Left ventricle myocardium inferior (tissue), 1 donor: ENCODE results near the gene MRPS21. TPM values are rescaled to one million over a fixed set of nuclear protein-coding genes. Genes with fewer than 3 reads are reported as not detected.

Source experiments
- DNase-seq: peaks from one replicate; pipeline ENCODE4 v3.0.0-alpha.2; 2020
- H3K27ac ChIP-seq: fragments of 200-600 bp; replicated peaks from 2 replicates; pipeline ENCODE4 v1.8.0; 2021
- H3K27me3 ChIP-seq: fragments of 200-600 bp; 2 replicates; pipeline ENCODE4 v1.8.0; 2021; ENCODE audit warnings: low read depth
- H3K36me3 ChIP-seq: fragments of 200-600 bp; 2 replicates; pipeline ENCODE4 v1.8.0; 2021
- H3K4me1 ChIP-seq: fragments of 200-600 bp; 2 replicates; pipeline ENCODE4 v1.8.0; 2021
- H3K4me3 ChIP-seq: fragments of 200-600 bp; 2 replicates; pipeline ENCODE4 v1.8.0; 2021; ENCODE audit warnings: mild to moderate bottlenecking, moderate library complexity
- H3K9me3 ChIP-seq: fragments of 200-600 bp; replicated peaks from 2 replicates; pipeline ENCODE4 v1.8.0; 2021
- CTCF ChIP-seq: fragments of 200-600 bp; IDR thresholded peaks from 2 replicates; pipeline ENCODE4 v1.8.0; 2021; ENCODE audit warnings: antibody characterized with exemption, mild to moderate bottlenecking, borderline replicate concordance
- intact Hi-C: fragments of 100-400 bp; cut with micrococcal nuclease; formaldehyde crosslinking; loops from one replicate; pipeline ENCODE4 v1.11.0; 2022
- total RNA-seq: library from RNA; stranded (reverse); fragmentation: NEBNext Ultra II Directional; extraction: Animal tissue kit (Norgen Biotek cat#: 25700); gene quantifications from one replicate; pipeline ENCODE4 v1.2.1, GENCODE V29; 2021
- donor health status: DM: no; HTN: yes; CAD: no; lungs with severe emphysema.

Gene MRPS21
- total RNA-seq, 1 donor from 2014 or later = 72.5 TPM

GRCh38 chr1:150269451-150269850, 24.2 kb upstream of the MRPS21 start:
- H3K4me3 ChIP-seq = peak overlapping the region; percentile 99
- peak overlapping the region; percentile 99 for H3K27ac ChIP-seq
- no peak for TF ChIP-seq CTCF
- H3K4me1 ChIP-seq = peaks cover 60% of the 10 kb centered on the region
- intact Hi-C loops = no loop called here
- no peak for DNase-seq
- no peaks in the 10 kb centered on the region for H3K9me3 ChIP-seq
- no peaks in the 10 kb centered on the region for H3K27me3 ChIP-seq
- peaks cover 31% of the 10 kb centered on the region for H3K36me3 ChIP-seq

GRCh38 chr1:150271291-150271959, 22.2 kb upstream of the MRPS21 start:
- H3K27me3 ChIP-seq = no peaks in the 10 kb centered on the region
- H3K4me1 ChIP-seq = peaks cover 60% of the 10 kb centered on the region
- H3K36me3 ChIP-seq = peaks cover 11% of the 10 kb centered on the region
- DNase-seq = no peak
- intact Hi-C loops = no loop called here
- H3K9me3 ChIP-seq = no peaks in the 10 kb centered on the region
- peak overlapping the region; percentile 82 for H3K27ac ChIP-seq
- TF ChIP-seq CTCF = no peak
- H3K4me3 ChIP-seq = no peak overlapping the region

GRCh38 chr1:150273311-150273710, 20.4 kb upstream of the MRPS21 start:
- DNase-seq = no peak
- H3K27ac ChIP-seq = peak overlapping the region; percentile 82
- TF ChIP-seq CTCF = no peak

GRCh38 chr1:150280138-150280707, 13.4 kb upstream of the MRPS21 start:
- Histone ChIP-seq H3K9me3 (no peaks in the 10 kb centered on the region), H3K27me3 (no peaks in the 10 kb centered on the region), H3K4me3 (peak overlapping the region; percentile 76), H3K4me1 (peaks cover 43% of the 10 kb centered on the region), H3K27ac (peak overlapping the region; percentile 95), H3K36me3 (peaks cover 16% of the 10 kb centered on the region)
- TF ChIP-seq CTCF = no peak
- intact Hi-C loops = no loop called here
- no peak for DNase-seq

More at GRCh38 chr1:150273311-150273710, 20.4 kb upstream of the MRPS21 start:
- no peaks in the 10 kb centered on the region for H3K9me3 ChIP-seq
- H3K4me1 ChIP-seq = peaks cover 42% of the 10 kb centered on the region
- no peaks in the 10 kb centered on the region for H3K27me3 ChIP-seq
- intact Hi-C loops = no loop called here
- H3K36me3 ChIP-seq = peaks cover 1% of the 10 kb centered on the region
- peak overlapping the region; percentile 61 for H3K4me3 ChIP-seq

- H3K9me3 ChIP-seq = no peaks in the 10 kb centered on the region
- no peaks in the 10 kb centered on the region for H3K27me3 ChIP-seq
- H3K4me1 ChIP-seq = peaks cover 43% of the 10 kb centered on the region
- peak overlapping the region; percentile 95 for H3K27ac ChIP-seq
- peak overlapping the region; percentile 76 for H3K4me3 ChIP-seq
- peaks cover 19% of the 10 kb centered on the region for H3K36me3 ChIP-seq
- intact Hi-C loops = no loop called here
- peak; percentile 81 for TF ChIP-seq CTCF
- peak; percentile 79 for DNase-seq
These were observed 12.4 kb upstream of the MRPS21 start for GRCh38 chr1:150281221-150281757.
